GM03348 (cell line): Measurements from ENCODE around the gene CAMKMT.

Source experiments
- DNase-seq: peaks from one replicate; pipeline ENCODE4 v3.0.0; 2012; ENCODE audit warnings: low spot score

Gene CAMKMT

DNA sequence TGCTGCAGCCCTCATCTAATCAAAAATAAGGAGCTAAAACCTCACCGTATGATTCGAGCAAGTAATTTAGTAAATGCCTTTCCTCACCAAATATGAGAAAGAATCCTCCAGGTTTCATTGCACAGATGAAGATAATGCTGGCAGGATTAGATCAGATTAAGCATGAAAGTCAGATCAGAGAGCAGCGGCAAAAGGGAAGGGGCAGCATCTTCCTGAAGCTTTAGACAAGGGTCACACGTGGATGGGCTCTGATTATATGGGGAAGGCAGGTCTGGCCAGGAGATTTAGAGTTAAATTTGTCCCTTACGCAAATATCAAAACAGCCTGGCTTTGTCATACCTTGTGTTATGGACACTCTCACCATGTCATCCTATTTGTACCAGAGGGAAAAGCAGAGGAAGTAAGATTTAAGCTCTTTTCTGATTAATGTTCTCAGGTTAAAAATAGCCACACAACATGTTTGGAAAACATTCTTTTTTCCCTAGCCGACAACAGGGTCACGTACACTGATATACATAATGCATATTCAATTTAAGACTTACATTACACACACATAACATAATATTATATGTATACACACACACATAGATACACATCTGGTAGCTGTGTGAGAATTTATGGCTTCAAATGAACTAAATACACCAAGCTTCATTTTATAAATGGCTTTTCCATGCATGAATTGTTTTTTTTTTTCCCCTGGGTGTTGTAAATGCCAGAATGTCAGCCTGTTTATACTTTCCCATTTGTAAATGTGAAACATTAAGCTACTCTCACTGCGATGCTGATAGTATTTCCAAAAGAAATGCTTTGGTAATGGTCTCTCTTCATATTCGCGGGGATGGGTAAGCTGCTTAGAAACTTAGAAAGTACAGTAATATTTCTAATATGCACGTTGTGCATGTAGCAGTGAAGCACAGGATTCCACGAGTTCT lies 383.5 kb downstream of the CAMKMT start:
- DNase-seq, result no peak

DNA sequence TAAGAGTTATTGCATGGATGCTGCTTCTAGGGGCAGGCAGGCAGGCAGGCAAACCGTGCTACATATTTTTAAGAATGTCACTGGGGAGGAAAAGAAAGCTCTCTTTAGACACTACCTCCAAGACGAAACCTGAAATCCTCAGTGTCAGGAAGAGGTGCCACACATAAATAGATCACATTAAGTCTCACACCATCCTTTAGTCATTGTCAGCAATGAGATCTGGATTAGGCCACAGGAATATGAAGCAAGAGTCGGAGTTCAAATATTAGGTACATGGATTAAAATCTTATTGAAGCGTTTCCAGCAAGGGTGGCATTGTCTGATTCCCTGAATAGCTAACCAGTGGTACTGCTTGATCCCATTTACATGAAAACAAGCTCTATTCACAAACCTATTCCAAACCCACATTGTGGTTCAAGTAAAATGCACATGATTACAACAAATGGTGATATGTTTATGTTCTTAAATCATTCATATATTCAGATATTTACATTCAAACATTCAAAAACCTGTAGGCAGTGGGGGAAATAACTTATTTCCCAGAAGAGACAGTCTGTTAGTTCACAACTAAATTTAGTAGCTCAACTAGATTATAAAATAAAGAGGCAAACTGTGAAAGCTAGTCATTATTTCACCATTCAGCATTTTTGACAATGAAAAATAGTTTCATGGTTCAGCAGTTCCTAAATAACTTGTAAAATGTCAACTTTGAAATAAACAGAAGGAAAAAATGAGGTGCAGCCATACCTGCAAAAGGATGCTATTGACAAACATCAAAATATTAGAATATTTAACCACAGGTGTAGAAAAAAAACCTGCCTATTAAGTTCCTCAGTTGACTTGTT lies 384.4 kb downstream of the CAMKMT start:
- no peak for DNase-seq

- no peak for DNase-seq
Measured at GRCh38 chr2:44746856-44747615, 385.3 kb downstream of the CAMKMT start.

DNA sequence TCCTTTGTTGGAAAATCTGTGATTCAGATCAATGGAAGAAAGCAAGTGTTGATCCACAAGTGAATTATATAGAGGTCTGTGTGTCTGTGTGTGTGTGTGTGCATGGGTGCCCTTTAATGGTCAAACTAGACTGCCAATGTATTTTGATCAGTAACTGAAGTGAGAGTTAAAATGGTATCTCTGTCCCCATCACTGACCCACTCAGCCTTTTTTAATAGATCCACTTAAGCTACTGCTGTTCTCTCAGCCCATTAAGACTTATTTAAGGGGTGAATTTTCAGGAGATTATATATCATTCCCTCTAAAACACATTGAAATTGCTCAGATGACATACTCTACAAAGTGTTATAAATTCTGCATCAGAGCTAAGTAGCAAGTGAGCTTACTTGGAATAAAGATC lies 386.0 kb downstream of the CAMKMT start:
- DNase-seq, result no peak

DNA sequence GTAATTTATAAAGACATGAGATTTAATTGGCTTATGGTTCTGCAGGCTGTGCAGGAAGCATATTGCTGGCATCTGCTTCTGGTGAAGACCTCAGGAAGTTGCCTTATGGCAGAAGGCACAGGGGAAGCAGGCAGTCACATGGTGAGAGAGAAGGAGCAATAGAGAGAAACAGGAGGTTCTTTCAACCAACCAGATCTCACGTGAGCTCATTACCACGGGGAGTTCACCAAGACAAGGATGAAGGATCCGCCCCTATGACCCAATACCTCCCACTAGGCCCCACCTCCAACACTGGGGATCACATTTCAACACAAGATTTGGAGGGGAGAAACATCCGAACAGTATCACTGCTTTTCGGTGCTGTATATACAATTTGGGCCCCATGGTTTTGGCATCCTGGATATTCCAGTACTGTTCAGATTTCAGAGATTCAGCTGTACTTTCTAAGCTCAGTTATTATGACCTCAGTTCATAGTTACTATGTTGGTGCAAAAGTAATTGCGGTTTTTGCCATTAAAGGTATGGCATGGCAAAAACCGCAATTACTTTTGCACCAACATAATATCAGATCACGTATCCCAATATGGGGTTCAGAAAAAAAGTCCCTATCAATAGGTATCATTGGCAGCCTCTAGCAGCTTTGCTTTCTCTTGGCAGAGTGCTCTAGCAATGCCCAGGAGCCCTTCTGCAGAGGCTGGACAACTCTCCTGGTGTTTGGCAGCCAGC lies 390.2 kb downstream of the CAMKMT start:
- DNase-seq, result no peak

- DNase-seq, result no peak
Measured at GRCh38 chr2:44752761-44753160, 391.0 kb downstream of the CAMKMT start.

DNA sequence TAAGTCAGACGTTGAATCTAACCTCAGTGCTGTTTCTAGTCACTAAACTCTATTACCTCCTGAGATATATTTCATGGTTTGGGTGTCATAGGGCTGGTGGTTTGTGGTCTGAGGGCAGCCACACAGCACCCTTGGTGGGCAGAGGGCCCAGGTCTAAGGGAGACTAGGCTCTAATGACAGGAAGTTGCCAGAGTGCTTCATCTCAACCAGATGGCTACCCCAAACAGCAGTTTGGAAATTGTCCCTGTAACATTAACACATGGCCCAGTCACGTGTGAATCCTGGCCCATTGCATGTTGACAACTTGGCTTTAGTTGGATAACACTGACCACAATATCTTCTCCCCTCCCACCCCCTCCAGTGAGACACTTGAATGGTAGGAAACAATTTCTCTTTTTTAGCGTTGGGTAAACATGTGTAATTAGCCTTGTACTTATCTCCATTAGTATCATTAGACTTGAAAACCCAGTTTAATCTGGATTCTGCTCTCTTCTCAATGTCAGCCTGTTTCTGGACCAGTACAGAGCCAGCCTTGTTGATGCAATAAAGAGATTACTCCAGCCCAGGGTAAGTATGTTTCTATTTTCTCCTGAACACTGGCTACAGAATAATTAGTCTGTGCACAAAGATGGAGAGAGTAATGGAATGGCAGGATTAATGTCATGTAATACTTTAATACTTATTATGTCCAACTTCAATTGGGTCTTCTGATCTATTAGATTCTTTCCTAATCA lies 392.0 kb downstream of the CAMKMT start:
- DNase-seq, result peak; percentile 46

- DNase-seq, result no peak
Measured at GRCh38 chr2:44758591-44758990, 396.8 kb downstream of the CAMKMT start.

GRCh38 chr2:44759823-44760222 lies 398.1 kb downstream of the CAMKMT start:
- no peak for DNase-seq

DNA sequence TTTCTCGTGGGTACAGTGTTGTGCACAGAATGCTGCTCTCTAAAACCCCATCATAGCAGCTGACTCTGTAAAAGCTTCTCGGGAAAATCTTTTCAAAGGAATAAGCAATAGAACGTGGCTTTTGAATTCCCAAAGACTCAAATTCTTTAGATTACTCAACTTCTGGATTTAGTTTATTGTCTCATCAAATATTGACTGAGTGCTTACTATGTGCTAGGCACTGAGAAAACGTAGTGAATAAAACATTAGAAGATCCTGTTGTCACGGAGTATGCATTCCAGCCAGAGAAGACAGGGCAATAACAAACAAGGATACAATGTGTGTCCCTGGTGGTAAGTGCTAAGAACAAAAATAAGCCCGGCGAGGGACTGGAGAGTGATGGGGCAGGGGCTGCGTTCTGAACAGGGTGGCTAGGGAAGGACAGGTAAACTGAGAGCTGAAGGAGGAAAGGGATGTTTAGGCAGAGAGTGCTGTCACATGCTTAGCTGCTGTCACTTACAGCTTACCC lies 401.6 kb downstream of the CAMKMT start:
- DNase-seq, result no peak

DNA sequence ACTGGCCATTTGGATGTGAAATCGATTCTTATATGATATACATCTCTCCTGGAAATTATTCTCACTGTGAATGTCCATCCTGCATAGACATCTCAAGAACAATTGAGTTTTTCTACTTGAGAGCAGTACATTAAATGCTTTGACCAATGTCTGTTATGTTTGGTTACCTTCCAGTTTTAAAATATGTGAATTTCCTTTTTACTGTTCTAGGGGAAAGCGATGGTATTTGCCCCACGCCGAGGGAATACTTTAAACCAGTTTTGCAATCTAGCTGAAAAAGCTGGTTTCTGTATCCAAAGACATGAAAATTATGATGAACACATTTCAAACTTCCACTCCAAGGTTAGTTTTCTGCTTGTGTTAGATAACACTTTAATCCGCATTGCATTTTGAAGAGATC lies 404.5 kb downstream of the CAMKMT start:
- no peak for DNase-seq

- DNase-seq, result no peak
Measured at GRCh38 chr2:44766777-44767176, 405.0 kb downstream of the CAMKMT start.

GRCh38 chr2:44767691-44768090 lies 405.9 kb downstream of the CAMKMT start:
- no peak for DNase-seq

GRCh38 chr2:44768438-44769236 lies 406.9 kb downstream of the CAMKMT start:
- DNase-seq, result no peak

DNA sequence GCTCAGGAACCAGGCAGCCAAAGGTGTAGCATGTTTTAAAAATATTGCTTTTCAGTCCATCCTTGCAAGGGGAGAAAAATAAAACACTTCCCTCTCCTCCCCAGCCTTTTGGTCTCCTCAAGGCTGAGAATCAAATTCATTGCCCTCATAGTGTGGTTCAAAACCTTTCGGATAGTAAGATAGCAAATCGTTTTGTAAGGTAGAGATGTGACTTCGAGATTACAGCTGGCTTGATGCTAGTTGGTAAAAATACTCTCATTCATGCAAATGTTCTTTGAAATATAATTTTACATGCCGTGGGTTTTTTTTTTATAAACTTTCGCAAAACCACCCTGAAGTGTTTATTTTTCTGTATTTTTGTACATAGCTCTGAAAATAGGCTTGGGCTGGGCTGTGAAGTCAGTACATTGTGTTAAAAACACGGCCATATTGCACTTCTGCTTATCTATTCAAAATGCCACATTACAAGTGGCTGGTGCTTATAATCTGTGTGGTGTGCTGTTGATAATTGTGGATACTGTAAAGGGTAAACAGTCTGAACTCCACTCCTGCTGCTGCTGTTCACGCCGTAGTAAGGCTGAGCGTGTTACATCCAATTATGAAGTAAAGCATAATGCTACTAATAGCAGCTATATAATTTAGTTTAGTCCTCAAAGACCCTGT lies 407.7 kb downstream of the CAMKMT start:
- no peak for DNase-seq

- DNase-seq, result no peak
Measured at GRCh38 chr2:44770221-44771195, 408.8 kb downstream of the CAMKMT start.

DNA sequence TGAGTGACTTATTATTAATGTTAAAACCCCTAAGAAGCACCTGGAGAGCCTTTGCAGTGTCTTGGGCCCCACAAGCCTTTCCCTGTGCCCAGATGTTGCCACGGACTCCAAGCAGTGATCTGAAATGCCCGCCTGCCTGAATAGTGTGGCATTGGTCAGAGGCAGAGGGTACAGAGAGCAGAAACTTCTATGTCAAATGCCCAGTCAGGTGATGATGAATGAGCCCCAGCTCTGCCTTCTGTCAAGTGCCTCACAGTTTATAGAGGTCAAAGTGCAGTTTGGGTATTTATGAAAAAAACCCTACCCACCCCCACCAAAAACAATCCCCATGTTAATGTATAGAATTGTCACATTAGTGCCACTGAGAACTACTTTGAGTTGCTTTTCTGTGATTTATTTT lies 409.8 kb downstream of the CAMKMT start:
- no peak for DNase-seq

DNA sequence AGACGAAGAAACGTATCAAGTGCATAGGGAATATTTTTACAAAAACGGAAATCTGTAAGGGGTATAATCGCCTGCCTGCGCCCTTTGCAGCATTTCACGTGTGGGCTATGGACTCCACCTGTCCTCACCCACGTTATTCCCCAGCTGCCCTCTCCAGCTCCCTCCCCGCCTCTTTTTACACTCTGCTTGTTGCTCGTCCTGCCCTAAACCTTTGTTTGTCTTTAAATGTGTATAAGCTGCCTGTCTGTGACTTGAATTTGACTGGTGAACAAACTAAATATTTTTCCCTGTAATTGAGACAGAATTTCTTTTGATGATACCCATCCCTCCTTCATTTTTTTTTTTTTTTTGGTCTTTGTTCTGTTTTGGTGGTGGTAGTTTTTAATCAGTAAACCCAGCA lies 410.4 kb downstream of the CAMKMT start:
- no peak for DNase-seq
